Renal cortex interstitium (tissue), 11 donors: ENCODE results near the gene SH3RF1. TPM values are rescaled to one million over a fixed set of nuclear protein-coding genes. Genes with fewer than 3 reads are reported as not detected.

Source experiments
- DNase-seq, 11 donors: peaks; one replicate each; pipeline ENCODE4 v3.0.0-alpha.2; 2013; ENCODE audit warnings: low read depth in 9 of 11, low spot score in 4 of 11; ENCODE audit errors: extremely low read depth in 1 of 11
- polyA plus RNA-seq, 3 donors: library from polyadenylated mRNA; unstranded; fragments of 120-200 nt; gene quantifications; one replicate each; pipeline ENCODE4 v1.2.1, GENCODE V29; 2013; ENCODE audit not compliant: insufficient read length in 3 of 3

SH3RF1 gene
- polyA plus RNA-seq, 3 donors, result 27.7 to 33.3 (median 31.3) TPM

DNA sequence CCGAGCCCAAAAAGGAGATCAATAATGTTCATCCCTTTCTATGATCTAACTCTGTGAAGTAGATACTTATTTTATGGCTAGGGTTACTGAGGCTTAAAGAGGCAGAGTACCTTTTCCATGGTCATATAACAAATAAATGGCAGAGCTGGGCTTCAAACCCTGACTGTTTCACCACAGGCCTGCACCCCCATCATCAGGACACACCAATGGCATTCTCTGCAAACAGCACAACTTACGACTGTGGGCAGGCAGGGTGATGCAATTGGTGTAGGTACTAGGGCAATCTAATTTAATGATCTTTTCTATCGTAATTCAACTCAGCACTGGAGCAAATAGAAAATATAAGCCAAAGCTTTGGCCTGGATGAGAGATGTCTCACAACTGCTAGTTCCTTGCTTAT is 141.9 kb downstream of the SH3RF1 start:
- no peak for DNase-seq

DNA sequence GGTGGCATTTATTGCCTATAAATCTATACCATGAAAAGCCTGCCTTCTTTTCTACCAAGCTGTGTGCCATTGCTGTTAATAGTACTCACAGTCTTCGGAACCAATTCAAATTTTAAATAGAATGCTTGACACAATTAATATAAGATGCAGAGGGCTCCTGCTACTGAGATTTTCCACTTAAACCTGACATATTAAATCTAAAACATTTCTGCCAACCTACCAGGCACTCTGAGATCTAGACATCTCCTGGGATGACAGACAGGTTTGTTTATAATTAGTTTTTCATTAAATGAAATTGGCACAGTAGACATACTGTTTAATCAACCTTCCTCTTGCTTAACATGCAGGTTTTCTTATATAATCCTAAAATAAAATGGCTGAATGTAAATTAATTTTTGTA is 143.4 kb downstream of the SH3RF1 start:
- no peak for DNase-seq

GRCh38 chr4:169124661-169125060 is 146.1 kb downstream of the SH3RF1 start:
- no peak for DNase-seq

GRCh38 chr4:169122422-169122821 is 148.3 kb downstream of the SH3RF1 start:
- no peak for DNase-seq

GRCh38 chr4:169121861-169122382 is 148.8 kb downstream of the SH3RF1 start:
- DNase-seq, result no peak

- no peak for DNase-seq
Measured at GRCh38 chr4:169120624-169121023, 150.1 kb downstream of the SH3RF1 start.

DNA sequence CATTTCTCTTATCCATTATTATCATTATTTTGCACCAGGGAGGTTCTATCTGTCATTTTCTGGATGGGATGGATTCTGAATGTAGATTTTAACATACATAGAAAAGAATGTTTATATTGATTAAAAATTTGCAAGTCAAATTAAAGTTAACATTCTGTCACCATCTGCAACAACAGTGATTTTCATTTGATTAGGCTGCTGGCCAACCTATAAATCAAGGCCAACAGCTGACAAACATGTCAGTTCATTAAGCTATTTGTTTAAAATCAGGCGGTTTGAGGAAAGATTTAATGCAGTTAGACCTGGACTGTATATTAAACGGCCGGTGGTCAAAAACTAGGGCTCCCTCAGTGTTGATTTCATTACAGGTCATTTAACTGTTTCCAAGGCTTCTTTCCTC is 151.2 kb downstream of the SH3RF1 start:
- no peak for DNase-seq

- DNase-seq, result no peak
Measured at GRCh38 chr4:169117591-169118081, 153.1 kb downstream of the SH3RF1 start.

DNA sequence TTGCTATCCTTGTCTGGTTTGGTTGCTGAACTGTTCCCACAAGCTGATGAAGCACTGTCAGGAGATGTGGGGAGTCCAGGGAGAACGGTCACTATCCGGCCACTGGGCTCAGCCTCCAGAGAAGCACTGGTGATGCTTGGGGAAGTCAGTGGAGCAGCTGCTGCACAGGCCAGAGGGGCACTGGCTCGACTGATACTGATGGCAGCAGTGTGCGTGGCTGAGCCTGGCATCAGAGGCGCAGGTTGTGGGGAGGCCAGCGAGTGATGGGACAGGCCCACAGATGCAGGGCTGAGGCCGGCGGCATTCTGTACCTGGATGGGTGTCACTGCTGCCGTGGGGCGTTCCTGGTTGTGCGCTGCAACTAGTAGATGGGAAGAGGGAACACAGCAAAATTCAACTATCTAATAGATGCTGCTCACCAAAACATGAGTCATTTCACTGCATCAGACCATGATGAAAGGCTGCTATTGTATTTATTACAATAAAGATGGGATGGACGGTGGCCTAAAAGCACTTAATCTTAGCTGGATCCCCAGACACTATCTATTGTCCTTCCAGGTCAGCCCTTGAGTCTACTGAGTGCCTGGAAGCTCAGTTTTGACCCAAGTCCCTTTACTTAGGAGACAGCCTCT is 154.4 kb downstream of the SH3RF1 start:
- no peak for DNase-seq

- no peak for DNase-seq
Measured at GRCh38 chr4:169115897-169116254, 154.9 kb downstream of the SH3RF1 start.

DNA sequence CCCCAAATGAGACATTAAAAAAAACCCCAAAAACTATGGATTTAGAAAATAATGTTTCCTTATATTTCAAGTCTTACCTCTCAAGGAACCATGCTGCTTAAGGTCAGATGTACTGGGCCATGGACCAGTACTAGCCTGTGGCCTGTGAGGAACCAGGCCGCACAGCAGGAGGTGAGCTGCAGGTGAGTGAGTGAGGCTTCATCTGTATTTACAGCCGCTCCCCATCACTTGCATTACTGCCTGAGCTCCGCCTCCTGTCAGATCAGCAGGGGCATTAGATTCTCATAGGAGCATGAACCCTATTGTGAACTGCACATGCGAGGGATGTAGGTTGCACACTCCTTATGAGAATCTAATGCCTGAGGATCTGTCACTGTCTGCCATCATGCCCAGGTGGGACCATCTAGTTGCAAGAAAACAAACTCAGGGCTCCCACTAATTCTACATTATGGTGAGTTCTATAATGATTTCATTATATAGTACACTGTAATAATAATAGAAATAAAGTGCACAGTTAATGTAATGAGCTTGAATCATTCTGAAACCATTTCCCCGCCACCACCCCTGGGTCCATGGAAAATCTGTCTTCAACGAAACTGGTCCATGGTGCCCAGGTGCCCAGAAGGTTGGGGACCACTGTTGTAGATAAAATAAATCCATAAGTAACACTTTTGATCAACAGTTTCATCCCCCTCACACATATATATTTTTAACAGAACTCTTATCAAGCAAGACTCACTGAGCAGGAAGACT is 155.4 kb downstream of the SH3RF1 start:
- DNase-seq, result no peak

DNA sequence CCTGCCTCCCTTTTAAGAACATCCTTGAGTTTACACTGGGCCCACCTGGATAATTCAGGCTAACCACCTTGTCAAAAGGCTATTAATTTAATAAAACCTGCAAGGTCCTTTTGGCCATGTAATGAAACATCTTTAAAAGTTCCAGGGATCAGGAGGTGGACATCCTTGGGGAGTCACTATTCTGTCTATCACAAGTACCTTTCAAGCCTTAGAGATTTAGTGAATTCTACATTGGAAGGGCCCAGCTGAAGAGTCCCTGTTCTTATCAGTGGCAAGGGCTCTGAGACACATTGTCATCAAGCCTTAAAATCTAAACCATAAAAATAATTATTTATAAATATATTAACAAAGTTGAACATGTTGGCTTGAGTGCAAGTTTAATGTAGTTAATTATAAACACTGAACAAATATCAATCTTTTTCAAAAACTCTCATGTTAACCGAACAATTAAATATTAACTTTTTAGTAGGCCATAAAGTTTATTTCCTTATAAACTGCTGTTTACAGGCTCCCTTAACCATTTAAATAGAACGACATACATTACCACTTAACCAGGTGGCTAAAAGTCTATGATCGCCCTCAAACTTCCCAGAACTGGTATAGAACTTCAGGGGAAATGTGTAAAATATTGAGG is 156.3 kb downstream of the SH3RF1 start:
- DNase-seq, result no peak

DNA sequence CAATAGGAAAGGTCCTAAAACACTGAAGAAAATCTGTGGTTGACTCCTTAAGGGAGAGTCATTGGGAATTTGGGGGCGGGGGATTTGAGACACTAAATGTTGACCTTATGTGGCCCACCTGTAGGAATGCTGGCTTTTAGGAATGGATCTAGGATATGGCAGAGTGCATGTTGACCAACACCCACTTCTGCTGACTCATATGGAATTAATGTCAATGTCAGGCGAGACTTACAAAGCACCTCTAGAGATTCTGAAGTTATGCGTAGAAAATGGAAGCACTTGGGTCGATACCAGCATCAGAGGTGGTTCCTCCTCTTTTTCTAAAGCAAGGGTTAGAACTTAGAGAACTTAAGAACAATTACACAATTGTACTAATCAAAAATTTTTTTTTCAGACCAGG is 160.1 kb downstream of the SH3RF1 start:
- no peak for DNase-seq

- DNase-seq, result no peak
Measured at GRCh38 chr4:169109035-169109675, 161.6 kb downstream of the SH3RF1 start.

DNA sequence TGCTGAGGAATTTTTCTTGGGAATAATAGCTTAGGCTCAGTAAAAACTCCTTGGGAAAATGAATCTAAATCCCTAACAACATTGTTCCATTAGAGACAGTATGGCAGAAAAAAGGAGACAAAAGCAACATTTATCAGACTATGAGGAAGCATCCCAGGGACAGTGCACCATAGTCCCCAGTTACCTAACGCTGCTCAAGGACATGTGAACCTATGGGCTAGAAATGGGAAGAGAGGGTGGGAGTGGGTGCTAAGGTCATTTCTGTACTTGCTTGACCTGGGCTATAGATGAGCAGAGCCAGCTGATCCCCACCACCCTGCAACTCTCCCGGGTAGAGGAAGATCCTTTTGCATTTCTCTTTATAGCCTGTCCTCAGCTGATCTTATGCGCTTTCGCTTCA is 162.5 kb downstream of the SH3RF1 start:
- no peak for DNase-seq

GRCh38 chr4:169107528-169107927 is 163.2 kb downstream of the SH3RF1 start:
- no peak for DNase-seq

DNA sequence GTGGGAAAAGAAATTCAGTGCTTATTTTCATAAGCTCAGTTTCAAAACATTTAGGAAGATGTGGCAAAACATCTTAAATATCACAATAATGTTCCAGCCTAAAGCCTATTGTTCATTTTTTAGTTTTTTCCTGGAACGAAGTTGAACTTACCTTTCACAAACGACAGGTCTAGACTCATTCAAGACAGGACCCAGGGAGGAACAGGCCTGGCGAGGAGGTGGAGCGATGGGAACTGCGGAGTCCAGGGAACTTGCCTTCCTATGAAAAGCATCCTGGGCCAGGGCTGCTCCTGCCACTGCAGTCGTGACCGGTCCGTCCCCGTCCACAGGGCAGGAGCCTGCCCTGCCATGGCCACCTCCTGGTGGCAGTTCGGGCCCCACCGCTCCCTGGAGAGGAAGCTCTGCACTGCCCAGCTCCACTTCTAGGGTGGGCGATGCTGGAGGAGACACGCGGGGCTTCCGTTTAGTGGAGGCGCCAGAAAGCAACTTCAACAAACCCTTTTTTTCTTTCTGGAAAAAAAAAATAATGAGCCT is 164.0 kb downstream of the SH3RF1 start:
- DNase-seq, result no peak

GRCh38 chr4:169105620-169106019 is 165.1 kb downstream of the SH3RF1 start:
- DNase-seq, result no peak

DNA sequence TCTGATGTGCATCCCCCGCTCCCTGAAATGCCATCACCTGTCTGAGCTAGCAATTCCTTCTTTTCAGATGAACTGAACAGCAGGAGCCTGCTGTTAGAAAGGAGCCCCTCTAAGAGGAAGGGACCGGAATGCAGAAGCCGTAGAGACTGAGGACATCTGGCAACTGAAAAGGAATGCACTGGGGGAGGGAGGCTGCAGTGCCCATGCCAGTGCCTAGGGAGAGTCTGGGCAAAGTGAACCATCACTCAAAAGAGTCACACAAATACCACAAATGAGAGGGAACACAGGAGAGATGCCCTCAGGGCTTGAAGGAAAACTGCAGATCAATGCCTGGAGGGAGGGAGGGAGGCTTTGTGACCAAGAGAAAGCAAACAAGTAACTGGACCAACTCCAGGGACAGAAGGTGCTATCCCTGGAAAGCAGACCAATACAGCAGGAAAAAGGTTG is 166.8 kb downstream of the SH3RF1 start:
- DNase-seq, result no peak
